Measurements from ENCODE around the gene BRMS1L.

GRCh38 chr14:35851823-35852222 is 25.7 kb downstream of the BRMS1L start:
- TF ChIP-seq ZBTB33 (IDR thresholded peaks at IDR 0.05; ENCODE audit: borderline replicate concordance, low read depth) = no peak
- no peak for TF ChIP-seq EP300 (IDR thresholded peaks at IDR 0.05; ENCODE audit: borderline replicate concordance in 1 of 2, low read depth in 1 of 2, low read length in 1 of 2)
- no peak for TF ChIP-seq CTCF (IDR thresholded peaks at IDR 0.05)
- no peak for TF ChIP-seq EZH2phosphoT487 (IDR thresholded peaks at IDR 0.05; ENCODE audit: borderline replicate concordance, low read depth)

All from SK-N-SH (cell line).